NCI-H510A treated with DMSO at 0.1 percent for 48 hours (cell line): Measurements from ENCODE around the gene FAM83G.
"Not testable (repeated sequence)": the region's sequence is repeated elsewhere in the genome, so short reads cannot be mapped to it uniquely, and the experiment has no call there.

Experiments
- DNase-seq: peaks from one replicate; lab custom pipeline; 2025; lab: John Stamatoyannopoulos, UW

The FAM83G gene

DNA sequence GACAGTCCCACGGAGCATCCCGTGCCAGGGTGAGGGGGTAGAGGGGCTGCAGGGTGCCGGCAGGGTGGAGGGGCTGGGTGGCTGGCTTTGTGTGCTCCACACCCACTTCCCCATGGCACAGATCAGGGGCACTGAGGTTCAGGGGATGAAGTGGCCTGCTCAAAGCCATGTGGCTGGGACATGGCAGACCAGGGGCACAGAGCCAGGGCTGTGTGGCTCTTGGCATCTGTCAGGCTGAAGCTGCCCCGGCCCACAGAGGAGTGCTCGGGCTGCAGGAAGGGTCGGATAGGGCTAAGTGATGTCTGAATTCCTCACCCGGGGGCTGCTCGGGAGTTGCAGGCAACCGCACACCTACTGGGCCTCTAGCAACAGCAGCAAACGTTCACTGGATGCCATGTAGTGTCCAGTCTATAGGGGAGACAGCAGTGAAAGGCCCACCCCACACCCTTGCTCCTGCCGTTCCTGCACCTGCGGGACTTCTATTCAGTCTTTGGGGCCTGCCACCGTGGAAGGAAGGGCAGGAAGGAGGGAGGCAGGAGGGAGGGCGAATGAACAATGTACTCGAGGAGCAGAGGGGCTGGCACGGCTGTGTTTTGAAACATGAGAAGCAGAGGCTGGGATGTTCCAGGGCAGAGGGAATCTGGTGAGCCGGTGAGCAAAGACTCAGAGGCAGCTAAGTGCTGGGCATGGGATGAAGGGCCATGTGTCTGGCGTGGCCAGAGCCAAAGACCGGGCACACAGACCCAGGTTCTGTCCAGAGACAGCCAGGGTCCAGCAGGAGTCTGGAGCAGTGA is 37.5 kb downstream of the FAM83G start:
- DNase-seq = peak; percentile 61

DNA sequence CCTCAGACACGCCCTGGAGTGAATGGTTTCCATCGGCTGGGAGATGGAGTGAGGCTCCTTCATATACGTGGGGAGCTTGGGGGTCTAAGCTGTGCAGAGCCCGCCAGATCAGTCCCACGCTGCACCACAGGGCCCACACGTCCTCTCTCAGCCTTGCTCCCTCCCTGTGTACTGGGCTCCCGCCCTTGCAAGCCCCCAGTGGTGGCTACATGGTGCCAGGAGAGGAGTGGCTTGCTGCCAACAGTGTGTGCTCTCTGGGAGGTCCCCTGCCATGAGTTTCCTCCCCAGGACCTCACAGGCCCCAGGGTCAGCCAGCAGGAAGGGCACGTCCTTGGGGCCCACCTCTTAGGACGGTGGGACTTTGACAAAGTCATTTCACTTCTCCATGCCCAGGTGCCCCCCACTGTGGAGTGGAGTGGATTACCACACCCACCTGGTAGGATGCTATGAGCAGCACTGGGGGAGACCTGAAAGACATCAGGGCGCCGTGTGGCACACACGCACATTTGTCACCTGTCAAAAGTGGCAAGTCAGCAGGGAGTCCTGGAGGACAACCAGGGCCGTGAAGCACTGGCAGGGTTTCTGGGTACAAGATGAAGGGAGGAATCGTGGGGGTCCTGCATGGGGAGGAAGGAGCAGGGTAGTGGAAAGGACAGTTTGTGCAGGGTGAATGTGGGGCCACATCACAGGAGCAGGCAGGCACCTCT is 38.9 kb downstream of the FAM83G start:
- no peak for DNase-seq

DNA sequence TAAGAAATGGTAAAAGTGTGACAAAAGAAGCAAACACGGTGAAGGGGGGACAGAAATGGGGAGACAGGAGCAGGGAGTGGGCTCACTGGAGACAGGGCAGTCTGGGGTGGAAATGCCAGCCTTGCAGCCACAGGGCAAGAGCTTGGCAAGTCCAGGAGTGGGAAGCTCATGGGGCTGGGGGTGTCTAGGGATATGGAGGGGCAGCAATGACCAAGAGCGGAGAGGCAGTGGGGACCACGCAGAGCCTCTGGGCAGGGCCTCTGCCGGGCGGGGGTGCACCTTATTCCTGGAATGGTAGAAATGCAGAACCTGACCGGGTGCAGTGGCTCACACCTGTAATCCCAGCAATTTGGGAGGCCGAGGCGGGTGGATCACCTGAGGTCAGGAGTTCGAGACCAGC is 40.0 kb downstream of the FAM83G start:
- DNase-seq = no peak

DNA sequence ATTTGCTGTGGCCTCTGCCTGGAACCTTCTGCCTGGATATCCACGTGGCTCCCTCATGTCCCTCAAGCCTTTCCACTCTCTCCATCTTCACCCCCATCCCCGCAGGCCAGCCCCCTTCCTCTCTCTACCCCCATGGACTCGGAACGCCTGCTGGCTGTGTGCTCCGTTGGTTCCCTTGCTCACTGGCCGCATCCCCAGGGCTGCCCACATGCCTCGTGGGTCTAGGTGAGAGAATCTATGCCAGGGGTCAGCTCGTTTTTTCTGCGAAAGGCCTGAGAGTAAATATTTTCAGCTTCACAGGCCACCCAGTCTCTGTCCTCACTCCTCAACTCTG is 40.6 kb downstream of the FAM83G start:
- no peak for DNase-seq

DNA sequence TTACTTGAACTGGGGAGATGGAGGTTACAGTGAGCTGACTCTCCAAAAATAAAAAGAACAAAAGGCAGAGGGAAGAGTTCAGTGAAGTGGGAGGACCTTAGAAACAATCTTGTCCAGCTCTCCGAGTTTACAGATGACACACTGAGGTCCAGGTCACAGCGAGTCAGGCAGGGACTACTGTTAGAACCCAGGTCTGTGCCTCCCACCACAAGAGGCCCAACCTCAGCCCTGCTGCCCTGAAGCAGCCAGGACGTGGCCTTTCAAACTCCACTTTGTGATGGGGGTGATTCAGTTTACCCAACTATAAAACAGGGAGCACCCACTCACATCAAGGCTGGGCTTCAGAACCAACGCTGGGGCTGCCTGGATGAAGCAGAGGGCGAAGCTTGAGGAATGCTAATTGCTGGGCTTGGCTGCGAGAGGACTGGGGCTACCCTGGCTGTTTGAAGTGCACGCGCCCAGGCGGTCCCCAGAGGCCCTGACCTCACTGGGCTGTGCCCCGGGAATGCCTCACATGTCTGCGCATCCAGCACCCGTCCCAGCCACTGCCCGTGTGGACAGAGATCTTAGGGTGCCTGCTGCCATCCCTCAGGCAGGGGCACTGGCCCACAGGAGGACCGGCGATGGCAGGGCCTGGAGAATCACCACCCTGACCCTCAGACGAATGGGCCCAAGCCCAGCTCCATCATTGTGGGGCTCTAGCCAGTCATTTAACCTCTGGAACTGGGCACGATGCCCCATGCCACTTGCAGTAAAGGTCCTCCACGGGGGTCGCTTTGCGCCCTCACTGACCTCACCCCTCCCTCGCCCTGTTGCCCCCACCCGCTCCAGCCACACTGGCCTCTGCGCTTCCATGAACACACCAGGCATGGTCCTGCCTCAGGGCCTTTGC is 41.2 kb downstream of the FAM83G start:
- no peak for DNase-seq

DNA sequence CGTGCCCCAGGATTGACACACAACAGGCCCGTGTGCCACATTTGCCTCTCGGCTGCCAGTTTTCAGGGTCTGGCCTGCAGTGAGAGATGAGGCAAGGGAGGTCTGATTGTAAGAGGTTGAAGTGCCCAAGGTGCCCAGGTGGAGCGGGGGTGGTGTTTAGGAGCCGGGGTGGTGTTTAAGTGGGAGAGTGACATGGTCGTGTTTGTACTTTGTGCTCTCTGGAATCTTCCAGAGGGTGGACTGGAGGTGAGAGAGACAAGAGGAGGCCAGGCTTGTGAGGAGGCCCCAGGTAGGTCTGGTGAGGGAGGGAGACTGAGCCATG is 42.1 kb downstream of the FAM83G start:
- no peak for DNase-seq

DNA sequence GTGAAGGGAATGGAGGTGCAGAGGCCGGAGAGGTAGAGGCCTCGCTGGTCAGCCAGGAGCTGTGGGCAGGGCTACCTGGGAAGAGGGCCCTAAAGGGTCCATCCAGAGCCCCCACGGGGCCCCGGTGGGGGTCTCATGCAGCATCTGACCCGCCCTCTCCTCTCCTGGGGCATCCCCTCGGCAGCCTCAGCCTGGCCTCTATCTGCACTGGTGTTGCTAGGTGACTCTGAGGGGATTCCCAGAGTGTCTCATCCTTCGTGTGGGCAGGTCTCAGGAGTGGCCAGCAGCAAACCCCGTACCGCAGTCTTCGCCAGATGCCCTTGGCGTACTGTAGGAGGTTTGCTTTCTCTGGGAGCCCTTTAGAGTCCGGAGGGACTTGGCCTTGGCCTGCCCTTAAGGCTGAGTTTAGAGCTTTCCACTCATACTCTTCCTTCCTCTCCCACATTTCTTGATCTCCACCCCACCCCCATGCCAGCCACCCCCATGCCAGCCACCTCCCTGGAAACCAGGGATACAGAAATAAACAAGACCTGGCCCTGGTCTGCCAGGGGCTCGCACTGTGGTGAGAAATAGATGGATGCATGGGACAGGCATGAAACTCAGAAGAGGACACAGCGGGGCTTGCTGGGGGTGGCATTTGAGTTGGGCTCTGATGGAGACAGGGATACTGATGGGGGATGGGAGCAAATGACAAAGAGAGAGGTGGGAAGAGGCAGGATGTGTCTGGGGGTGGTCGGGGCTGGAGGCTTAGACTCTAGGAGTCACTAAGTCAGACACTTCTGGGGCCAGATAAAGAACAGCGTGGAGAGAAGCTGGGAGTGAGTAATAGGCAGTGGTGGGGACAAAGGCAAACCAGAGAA is 42.7 kb downstream of the FAM83G start:
- DNase-seq = no peak

DNA sequence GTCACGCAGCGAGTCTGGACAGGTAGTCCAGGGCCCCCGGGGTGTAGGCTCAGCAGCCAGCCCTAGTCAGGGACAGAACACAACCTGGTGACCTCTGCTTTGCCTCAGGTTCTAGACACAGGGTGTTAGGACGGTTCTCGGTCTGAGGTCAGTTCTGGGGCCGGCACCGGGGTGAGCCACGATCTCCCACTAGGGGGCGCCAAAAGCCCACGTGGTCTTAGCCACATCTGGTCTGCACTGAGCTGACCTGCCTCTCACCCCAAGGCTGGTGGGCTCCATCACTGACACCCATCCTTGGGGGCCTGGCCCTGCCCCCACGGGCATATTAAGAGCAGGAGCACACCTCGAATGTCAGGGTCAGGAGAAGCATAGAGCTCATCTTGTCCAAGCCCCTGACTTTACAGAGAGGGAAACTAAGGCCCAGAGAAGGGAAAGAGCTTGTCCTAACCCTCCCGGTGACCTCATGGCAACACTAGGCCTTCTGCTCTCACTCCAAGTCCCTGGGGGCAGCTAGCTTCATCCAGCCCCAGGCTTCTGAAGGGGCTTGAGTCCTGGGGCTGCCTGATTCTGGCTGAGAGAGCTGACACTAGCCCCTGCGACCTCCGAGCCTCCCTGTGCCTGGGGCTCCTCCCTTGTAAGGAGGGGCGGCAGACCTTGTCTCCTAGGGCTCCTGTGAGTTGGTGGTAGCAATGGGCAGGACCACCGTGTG is 43.6 kb downstream of the FAM83G start:
- peak; percentile 73 for DNase-seq

DNA sequence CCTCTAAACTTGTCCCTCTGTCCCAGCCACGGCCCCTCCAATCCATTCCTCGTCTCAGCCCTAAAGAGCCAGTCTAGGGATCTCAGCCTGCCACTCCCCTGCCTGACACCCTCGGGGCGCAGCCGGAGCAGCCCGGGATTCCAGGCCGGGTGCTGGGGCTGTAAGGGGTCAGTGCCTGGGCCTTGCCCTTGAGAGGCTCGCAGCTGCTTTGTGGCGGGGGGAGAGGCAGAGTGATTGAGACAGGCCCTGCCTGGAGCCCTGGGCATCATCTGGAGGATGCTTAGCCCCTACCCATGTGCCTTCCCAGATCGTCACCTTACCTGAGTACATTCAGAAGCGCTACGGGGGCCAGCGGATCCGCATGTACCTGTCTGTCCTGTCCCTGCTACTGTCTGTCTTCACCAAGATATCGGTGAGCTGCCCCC is 44.3 kb downstream of the FAM83G start:
- no peak for DNase-seq

DNA sequence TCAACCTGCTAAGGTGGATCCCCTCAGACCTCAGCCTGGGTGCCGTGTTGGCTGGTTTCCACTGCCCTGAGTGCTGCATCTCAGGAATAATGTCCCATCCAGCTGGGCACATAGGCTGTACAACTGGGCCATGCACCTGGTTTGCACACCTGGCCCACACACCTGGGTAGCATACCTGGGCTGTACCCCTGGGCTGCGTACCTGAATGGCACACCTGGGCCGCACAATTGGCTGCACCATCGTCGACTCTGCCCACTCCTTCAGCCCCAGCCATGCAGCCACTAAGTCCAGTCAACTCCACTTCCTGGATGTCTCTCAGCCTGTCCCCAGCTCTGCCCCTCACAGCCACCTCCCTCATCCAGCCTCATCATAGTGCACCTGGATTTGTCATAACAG is 44.7 kb downstream of the FAM83G start:
- no peak for DNase-seq

DNA sequence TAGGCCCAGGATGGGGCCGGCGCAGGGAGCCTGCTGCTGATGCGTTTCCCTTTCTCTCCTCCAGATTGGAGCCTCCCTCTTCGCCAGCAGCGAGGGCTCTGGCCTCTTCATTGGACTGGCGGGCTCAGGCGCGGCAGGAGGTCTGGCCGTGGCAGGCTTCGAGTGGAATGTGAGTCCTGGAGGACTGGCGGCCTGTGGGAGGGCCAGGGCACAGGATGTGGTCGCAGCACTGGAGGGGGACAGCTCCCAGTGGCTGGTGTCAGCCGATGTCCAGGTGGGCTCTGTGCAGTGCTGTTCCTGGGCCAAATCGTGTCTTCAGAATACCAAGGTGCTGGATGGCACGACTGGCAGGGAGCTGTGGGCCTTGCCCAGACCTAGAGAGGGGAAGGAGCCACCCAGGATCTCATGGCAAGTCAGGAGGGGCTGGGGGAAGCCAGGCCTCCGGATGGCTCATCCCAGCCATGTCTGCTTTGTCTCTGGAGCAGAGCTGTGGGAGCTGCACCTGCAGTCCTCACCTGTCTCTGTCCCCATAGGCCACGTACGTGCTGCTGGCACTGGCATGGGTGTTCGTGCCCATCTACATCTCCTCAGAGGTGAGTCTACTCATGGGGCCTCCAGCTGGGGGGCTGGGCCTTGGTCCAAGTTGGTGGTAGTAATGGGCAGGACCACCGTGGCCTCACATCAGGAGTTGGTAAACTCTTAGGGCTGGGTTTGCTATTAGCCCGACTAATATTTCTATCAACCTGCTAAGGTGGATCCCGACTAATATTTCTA is 45.3 kb downstream of the FAM83G start:
- DNase-seq = no peak

DNA sequence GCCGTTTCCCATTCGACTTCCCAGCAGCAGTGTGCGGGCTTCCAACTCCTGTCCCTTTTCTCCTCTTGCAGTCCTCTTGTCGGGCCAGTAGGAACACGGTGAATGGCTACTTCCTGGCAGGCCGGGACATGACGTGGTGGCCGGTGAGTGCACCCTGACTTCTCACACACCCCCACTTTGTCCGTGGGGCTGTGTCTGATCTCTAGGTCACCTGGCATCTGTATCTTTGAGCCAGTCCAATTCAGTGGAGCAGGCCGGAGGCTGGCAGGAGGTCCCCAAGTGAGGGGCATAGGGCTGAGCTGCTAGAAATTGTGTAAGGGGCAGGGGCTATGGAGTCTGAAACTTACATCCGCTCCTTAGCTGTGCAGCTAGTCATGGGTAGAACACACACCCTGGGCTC is 46.0 kb downstream of the FAM83G start:
- DNase-seq = no peak

DNA sequence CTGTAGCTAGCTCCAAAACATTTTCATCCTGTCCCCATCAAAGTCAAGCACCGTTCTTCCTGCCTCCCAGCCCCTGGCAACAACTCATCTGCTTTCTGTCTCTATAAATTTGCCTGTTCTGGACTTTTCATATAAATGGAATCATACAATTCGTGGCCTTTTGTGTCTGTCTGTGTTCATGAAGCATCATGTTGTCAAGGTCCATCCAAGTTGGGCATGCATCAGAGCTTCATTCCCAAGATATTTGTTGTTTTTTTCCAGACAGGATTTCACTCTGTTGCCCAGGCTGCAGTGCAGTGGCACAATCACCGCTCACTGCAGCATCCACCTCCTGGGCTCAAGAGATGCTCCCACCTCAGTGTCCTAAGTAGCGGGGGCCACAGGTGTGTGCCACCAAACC is 46.7 kb downstream of the FAM83G start:
- no peak for DNase-seq

DNA sequence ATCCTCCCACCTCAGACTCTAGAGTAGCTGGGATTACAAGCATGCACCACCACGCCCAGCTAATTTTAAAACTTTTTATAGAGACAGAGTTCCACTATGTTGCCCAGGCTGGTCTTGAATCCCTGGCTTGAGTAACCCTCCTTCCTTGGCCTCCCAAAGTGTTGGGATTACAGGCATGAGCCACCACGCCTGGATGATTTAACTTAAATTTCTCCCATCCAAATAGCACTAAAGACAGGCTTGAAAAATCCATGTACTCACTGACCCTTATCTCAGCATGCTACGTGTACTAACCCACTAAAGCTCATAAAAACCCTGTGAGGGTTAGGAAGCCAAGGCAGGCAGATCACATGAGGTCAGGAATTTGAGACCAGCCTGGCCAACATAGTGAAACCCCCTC is 48.0 kb downstream of the FAM83G start:
- DNase-seq = no peak

DNA sequence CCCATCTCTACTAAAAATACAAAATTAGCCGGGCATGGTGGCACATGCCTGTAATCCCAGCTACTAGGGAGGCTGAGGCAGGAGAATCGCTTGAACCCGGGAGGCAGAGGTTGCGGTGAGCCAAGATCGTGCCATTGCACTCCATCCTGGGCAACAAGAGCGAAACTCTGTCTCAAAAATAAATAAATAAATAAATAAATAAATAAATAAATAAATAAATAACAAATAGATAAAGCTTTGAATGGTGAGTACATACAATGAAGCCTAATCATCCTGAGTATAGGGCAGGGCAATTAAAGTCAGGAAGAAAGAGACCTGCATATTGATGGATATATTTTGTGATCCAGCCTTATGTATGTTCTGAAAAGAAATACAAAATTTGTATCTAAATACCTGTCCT is 48.5 kb downstream of the FAM83G start:
- DNase-seq = not testable (repeated sequence)

DNA sequence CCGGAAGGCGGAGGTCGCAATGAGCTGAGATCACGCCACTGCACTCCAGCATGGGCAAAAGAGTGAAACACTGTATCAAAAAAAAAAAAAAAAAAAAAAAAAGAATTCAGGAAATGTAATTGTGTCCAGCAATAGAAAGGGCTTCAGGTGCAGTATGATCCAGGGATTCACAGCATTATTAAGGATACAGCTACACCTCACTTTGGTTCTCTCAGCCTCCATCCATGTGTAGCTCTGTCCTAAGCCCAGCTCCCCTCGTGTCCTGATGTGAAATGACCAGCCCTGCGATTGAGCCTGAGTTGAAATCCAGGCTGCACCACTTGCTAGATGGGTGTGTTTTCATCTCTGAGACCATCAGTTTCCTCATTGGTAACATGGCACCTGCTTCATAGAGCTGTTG is 49.6 kb downstream of the FAM83G start:
- DNase-seq = no peak

DNA sequence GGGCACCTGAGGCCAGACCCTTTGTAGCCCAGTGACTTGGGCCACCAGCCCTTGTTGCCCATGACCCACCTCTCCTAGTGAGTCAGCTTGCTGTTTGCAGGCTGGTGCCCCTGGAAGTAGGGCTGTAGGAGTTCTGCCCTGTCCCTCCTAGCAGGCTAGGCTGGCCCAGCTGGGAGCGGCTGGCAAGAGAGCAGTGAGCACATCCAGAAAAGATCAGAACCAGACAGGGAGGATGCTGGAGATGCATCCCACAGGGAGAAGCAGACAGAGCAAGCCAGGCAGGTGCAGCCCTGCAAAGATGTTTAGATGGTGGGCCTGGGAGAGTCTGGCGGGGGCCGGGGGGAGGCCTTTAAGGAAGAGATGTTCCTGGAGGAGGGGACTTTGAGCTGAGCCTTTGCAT is 50.2 kb downstream of the FAM83G start:
- DNase-seq = no peak

DNA sequence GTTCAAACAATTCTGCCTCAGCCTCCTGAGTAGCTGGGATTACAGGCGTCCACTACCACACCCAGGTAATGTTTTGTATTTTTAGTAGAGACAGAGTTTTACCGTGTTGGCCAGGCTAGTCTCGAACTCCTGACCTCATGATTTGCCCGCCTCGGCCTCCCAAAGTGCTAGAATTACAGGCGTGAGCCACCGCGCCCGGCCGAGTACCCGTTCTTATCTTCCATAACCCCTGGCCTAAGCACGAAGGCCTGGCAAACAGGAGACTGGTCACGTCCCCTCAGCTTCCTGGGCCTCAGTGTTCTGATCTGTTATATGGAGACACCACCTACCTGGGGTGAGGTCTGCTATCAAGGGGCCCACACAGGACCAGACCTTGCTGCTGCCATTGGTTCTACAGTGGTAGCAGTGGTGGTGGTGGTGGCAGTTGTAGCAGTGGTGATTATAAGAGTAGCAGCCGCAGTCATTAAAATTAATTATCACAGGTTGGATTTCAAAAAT is 51.3 kb downstream of the FAM83G start:
- DNase-seq = no peak

DNA sequence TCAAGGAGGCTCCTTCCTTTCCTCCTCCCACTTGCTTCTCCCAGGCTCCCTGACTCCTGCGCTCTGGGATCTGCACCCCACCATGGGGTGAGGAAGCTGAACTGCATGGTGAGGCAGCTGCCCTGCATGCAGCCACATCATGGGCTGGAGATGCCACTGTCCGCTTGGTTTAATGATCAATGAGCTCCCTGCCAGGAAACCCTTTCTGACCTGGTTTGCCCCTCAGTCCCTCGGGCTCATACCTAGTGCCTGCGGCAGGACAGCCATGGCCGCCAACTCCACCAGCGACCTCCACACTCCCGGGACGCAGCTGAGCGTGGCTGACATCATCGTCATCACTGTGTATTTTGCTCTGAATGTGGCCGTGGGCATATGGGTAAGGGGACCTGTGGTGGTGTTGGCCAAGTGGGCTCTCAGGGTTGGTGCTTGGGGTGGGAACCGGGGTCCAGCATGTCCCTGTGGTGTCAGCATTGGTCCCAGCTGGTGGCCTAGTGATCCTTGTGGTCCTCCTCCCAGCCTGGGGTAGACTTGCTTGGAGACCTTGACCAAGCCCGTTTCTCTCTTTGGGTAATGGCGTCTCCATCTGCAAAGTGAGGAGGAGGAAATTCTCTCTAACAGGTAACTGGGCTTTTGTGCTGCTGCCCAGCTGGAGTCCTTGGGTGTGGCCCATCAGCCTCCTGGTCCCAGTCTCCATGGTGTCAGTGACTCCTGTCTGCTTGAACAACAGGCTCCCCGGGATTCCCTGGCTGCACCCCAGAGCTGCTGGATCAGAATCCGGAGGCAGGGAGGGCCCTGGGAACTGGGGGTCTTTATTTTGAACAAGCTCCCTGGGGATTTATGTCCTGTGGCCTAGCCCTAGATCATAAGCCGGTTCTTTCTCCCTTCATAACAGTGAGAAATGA is 52.4 kb downstream of the FAM83G start, which contains the start of gene SLC5A10:
Gene SLC5A10, plus strand, starts transcription at position 225 of the 902 bp plus-strand sequence. Its CDS starts 41 bp downstream, at position 266.
- DNase-seq = no peak
